Adipose tissue (tissue), 3 donors: Measurements from ENCODE around the gene IER3IP1. TPM values are rescaled to one million over a fixed set of nuclear protein-coding genes. Genes with fewer than 3 reads are reported as not detected.
"Not testable (repeated sequence)": the region's sequence is repeated elsewhere in the genome, so short reads cannot be mapped to it uniquely, and the experiment has no call there.

Source experiments
- H3K27ac ChIP-seq: one replicate; pipeline ENCODE4 v1.5.1; 2013; ENCODE audit warnings: low read depth, low read length
- WGBS, 3 donors: extraction: QIAGEN DNeasy Blood & Tissue Kit; methylation state at CpG; one replicate each; pipeline ENCODE4 v1.1.7; 2013; 5-methylcytosine and 5-hydroxymethylcytosine counted together
- polyA plus RNA-seq, 3 donors: library from polyadenylated mRNA; stranded (reverse); fragments of 200-250 nt; gene quantifications; one replicate each; pipeline ENCODE4 v1.2.3, GENCODE V29; 2013
- donor health status: healthy with polysubstance abuse.
- donor health status: Bipolar disorder and iron deficiency.
- donor health status: healthy.

Gene IER3IP1
- polyA plus RNA-seq, 3 donors = 6.9 to 16.3 (median 11.6) TPM

- no peak overlapping the region for H3K27ac ChIP-seq
Observed at GRCh38 chr18:47168509-47168908, 7.7 kb downstream of the IER3IP1 start.

GRCh38 chr18:47166294-47166693 is 9.9 kb downstream of the IER3IP1 start:
- H3K27ac ChIP-seq = no peak overlapping the region
- 65 to 90% (median 83%) methylated on average over 2 of the region's 2 CpGs for WGBS, 3 donors

DNA sequence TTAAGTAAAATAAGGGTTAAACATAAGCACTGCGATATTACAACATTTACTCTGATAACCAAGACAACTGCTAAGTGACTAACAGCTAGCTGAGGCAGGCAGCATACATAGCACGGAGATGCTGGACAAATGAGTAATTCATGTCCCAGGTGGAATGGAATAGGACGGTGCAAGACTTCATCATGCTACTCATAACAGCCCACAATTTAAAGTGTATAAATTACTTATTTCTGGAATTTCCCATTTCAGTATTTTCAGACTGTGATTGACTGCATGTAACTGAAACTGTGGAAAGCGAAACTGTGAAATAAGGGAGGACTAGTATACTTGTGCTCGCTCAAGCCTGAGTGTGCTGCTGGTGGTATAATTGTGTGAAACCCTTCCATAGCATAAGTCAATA is 12.9 kb downstream of the IER3IP1 start:
- no peak overlapping the region for H3K27ac ChIP-seq
- WGBS, 3 donors = 66 to 75% (median 73%) methylated on average over 5 of the region's 5 CpGs

GRCh38 chr18:47160256-47160655 is 15.9 kb downstream of the IER3IP1 start:
- no peak overlapping the region for H3K27ac ChIP-seq
- WGBS, 3 donors = 96 to 99% (median 98%) methylated on average over 5 of the region's 5 CpGs

DNA sequence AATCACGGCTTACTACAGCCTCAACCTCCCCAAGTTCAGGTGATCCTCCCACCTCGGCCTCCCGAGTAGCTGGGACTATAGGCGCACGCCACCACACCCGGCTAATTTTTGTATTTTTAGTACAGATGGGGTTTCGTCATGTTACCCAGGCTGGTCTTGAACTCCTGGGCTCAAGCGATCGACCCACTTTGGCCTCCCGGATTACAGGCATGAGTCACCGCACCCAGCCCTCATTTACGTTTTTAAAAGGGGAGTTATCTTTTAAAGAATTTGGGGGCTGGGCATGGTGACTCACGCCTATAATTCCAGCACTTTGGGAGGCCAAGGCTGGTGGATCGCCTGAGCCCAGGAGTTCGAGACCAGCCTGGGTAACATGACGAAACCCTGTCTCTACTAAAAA is 17.8 kb downstream of the IER3IP1 start:
- not testable (repeated sequence) for H3K27ac ChIP-seq
- 94 to 95% (median 95%) methylated on average over 16 of the region's 16 CpGs for WGBS, 3 donors

DNA sequence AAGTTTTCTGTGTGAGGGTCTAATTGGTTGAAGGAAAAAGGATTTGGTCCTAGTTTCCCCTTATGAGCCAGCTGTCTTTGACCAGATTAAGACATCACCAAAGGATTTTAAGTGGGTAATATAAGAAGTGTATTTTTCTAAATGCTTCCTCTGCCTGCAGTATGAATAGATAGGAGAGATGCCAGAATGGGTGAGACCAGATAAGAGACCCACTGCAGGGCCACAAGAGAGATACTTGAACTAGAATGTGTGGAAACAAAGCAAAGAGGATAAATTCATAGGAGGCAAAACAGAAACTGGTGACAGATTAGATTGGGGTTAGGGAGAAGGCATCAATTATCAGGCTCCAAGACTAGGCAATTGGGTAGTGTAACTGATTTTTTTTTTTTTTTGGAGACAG is 24.7 kb downstream of the IER3IP1 start:
- no peak overlapping the region for H3K27ac ChIP-seq

- WGBS, 3 donors = 2 to 8% (median 8%) methylated on average over 13 of the region's 13 CpGs
Observed at GRCh38 chr18:47150824-47151366, 25.3 kb downstream of the IER3IP1 start.

DNA sequence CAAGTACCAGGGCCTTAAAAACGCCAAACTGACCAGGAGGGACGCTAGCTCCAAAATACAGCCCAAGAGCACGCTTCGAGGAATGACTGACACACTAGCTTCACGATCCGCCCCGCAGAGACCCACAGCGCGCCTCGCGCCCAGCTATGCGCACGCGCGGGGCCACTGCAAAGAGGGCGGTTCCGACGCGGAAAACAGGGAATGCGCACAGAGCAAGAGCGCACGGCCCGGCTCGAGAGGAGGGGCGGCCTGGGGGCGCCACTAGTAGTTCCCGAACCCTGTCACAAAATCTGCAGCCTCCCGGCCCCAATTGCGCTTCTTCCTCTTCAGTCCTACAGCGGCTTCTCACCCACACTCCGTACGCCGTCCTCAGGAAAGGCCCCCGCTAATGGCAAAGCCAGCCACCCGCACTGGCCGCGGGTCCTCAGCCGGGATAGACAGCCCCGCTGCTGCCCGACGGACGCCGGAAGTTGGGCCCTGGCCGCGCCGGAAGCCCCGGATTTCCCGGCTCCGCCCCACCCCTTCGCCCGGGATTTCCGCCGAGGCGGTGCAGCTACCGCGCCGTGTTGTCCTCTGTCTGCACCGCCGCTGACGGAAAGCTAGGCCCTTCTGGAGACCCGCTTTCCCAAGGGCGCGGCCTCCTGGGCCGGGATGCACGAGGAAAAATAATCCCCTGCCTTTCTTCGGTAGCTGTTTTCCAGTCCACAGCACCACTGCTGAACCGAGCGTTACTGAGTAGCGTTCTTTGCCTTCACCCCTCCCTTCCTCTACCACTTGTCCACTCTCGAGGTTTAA is 25.9 kb downstream of the IER3IP1 start, which contains the start of gene HDHD2:
TSS of gene HDHD2 (minus strand) at position 472 of the 795 bp plus-strand sequence. CDS start 14,061 bp downstream, outside the sequence.
- 0 to 1% (median 1%) methylated on average over 70 of the region's 70 CpGs for WGBS, 3 donors
- H3K27ac ChIP-seq = peak within 1 kb of the TSS; percentile 30

More at GRCh38 chr18:47150824-47151366, 25.3 kb downstream of the IER3IP1 start:
- peak overlapping the region; percentile 12 for H3K27ac ChIP-seq

- no peak overlapping the region for H3K27ac ChIP-seq
- 15 to 36% (median 32%) methylated on average over 12 of the region's 12 CpGs for WGBS, 3 donors
Observed at GRCh38 chr18:47149457-47150028, 26.6 kb downstream of the IER3IP1 start.

- WGBS, 3 donors = 91 to 94% (median 92%) methylated on average over 3 of the region's 3 CpGs
- no peak overlapping the region for H3K27ac ChIP-seq
Observed at GRCh38 chr18:47146206-47146605, 30.0 kb downstream of the IER3IP1 start.

- WGBS, 3 donors = 92 to 94% (median 94%) methylated on average over 4 of the region's 4 CpGs
- H3K27ac ChIP-seq = no peak overlapping the region
Observed at GRCh38 chr18:47143899-47144485, 32.2 kb downstream of the IER3IP1 start.

GRCh38 chr18:47143153-47143552 is 33.0 kb downstream of the IER3IP1 start:
- no peak overlapping the region for H3K27ac ChIP-seq
- WGBS, 3 donors = 97 to 99% (median 98%) methylated on average over 5 of the region's 5 CpGs

- no peak overlapping the region for H3K27ac ChIP-seq
Observed at GRCh38 chr18:47141289-47141688, 34.9 kb downstream of the IER3IP1 start.

DNA sequence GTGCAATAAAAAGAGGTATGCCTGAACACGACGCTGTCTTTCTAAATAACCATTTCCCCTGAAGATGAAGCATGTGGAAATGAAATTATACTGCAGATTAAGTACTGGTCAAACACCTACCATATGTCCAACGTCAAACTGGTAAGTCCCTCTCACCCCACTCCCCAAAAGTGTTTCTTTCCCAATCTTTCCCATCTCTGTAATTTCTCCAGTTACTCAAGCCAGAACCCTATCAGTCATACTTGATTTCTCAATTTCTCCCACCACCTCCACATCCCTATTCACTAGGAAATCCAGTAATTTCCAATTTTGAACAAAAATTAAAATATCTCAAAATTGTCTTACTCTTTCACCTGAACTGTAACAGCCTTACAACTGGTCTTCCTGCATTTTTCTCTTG is 55.0 kb downstream of the IER3IP1 start:
- no peak overlapping the region for H3K27ac ChIP-seq
- 75 to 94% (median 79%) methylated on average over 3 of the region's 3 CpGs for WGBS, 3 donors

- WGBS, 3 donors = 63 to 89% (median 82%) methylated on average over 4 of the region's 4 CpGs
Observed at GRCh38 chr18:47120428-47120827, 55.7 kb downstream of the IER3IP1 start.

GRCh38 chr18:47118981-47119380 is 57.2 kb downstream of the IER3IP1 start:
- WGBS, 3 donors = 94 to 100% (median 97%) methylated on average over 2 of the region's 2 CpGs
- no peak overlapping the region for H3K27ac ChIP-seq

More at GRCh38 chr18:47120428-47120827, 55.7 kb downstream of the IER3IP1 start:
- no peak overlapping the region for H3K27ac ChIP-seq

DNA sequence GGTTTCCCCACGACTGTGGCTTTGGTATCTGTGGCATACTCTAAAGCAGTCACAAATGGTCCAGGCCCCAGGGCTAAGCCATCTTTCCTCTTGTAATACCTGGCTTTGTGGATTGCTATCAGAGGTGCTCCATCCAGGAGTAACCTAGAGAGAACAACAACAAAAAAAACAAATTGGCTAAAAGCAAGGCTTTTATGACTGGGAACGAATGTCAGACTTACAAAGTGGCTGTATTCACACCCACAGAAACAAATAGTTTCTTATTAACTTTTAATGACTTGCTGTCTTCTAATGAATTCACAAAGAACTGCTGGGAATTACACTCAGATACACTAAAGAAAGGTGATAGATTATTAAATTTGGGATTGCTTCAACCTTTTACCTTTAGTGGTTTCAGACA is 61.0 kb downstream of the IER3IP1 start:
- H3K27ac ChIP-seq = no peak overlapping the region
- WGBS, 3 donors = 72 to 87% (median 77%) methylated on average over 2 of the region's 2 CpGs

DNA sequence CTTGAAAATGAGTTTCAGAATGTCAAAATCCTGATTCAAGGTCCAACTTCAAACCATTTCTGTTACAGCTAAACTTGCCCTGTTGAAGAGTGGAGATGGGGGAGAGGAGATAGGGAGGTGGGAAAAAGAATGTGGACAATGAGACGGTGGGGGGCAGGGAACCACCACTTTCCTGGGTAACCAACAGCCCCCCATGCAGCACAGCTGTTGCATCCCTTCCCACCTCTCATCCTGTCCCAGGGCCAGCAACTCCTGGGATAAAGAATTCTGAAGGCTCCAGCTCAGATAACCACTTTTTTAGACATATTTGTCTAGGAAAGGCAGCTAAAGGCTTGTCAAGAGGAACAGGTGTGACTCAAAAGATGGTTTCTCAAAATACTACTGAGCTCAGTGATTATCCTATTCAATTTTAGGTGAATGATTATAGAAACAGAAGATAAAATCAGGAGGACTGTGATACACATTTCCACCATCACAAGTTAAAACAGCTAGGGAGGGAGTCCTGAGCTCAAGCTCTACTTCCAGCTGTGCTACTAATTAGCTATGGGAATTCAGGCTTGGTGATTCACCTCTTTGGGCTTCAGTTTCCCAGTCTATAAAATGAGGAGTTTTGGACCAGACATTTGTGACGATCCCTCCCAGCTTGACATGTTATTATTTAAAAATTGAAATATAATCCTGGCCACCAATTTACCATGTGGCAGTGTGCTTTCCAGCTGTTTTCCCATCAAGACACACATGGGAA is 62.2 kb downstream of the IER3IP1 start:
- WGBS, 3 donors = 79 to 96% (median 88%) methylated on average over 2 of the region's 2 CpGs
- no peak overlapping the region for H3K27ac ChIP-seq
